ENCODE measurements around the gene EFTUD2. TPM values are rescaled to one million over a fixed set of nuclear protein-coding genes. Genes with fewer than 3 reads are reported as not detected.

EFTUD2 gene
- total and polyA plus RNA-seq, 4 donors, result 19.8 to 84.3 (median 33.3) TPM

DNA sequence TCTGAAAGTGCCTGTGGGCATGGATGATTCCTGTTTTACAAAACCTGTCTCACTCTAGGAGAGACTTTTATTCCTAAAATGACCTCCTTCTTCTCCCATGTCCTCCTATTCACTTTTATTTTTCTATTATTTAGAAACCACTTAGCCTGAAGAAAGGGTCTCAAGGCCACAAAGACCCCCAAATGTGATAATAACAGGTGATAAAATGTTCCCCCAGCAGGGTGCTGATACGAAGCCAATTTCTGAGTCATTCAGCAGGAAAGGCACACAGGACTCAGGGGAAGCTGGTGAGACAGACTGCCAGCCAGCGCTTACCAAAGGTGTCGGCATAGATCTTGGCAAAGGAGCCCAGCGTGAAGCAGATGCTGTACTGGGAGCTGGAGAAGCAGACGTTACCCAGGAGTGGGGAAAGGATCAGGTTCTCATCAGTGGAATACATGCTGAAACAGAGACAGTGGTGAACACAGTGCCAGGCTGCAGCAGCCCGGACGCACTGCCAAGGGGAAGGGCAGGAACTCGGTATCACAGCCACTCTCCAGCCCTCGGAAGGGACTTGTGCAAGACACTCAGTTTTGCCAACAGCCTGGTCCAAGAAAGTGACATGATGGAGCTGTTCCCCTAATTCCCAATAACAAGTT is 27.0 kb downstream of the EFTUD2 start:
- Histone ChIP-seq H3K4me1 (ENCODE audit: control insufficient read depth in 4 of 4, insufficient read depth in 4 of 4, low read length in 3 of 4) (no peaks in the 10 kb centered on the region), H3K27ac (ENCODE audit: low read depth in 1 of 2, low read length in 2 of 2) (no peak overlapping the region), H3K4me3 (ENCODE audit: low read depth in 1 of 3, low read length in 3 of 3) (no peak overlapping the region), H3K9ac (ENCODE audit: low read depth in 1 of 2, low read length in 2 of 2) (no peak overlapping the region), H3K36me3 (ENCODE audit: control insufficient read depth in 4 of 4, insufficient read depth in 3 of 4, low read depth in 1 of 4, low read length in 3 of 4) (peaks cover 13 to 73% (median 51%) of the 10 kb centered on the region in 4 donors), H3K9me3 (ENCODE audit: control insufficient read depth in 4 of 4, low read length in 3 of 4) (no peaks in the 10 kb centered on the region), H3K27me3 (ENCODE audit: control insufficient read depth in 4 of 4, insufficient read depth in 4 of 4, low read length in 3 of 4) (no peaks in the 10 kb centered on the region)
- DNase-seq (ENCODE audit: low spot score), result no peak
- WGBS, result 81% methylated on average over 9 of the region's 9 CpGs
- TF ChIP-seq REST (IDR thresholded peaks at IDR 0.05) (no peak), HNF4A (conservative IDR thresholded peaks at IDR 0.05) (no peak), GABPA (IDR thresholded peaks at IDR 0.05 in 1 of 2, conservative IDR thresholded peaks at IDR 0.05 in 1 of 2) (no peak), JUND (IDR thresholded peaks at IDR 0.05) (no peak), YY1 (IDR thresholded peaks at IDR 0.05) (no peak), EGR1 (IDR thresholded peaks at IDR 0.05; ENCODE audit: low read depth in 2 of 2) (no peak), RXRA (IDR thresholded peaks at IDR 0.05) (no peak), TAF1 (conservative IDR thresholded peaks at IDR 0.05) (no peak), MAX (IDR thresholded peaks at IDR 0.05) (no peak), ZBTB33 (IDR thresholded peaks at IDR 0.05) (no peak), RAD21 (IDR thresholded peaks at IDR 0.05) (no peak), FOXA2 (IDR thresholded peaks at IDR 0.05) (no peak), NR2F2 (IDR thresholded peaks at IDR 0.05) (no peak), HNF4G (IDR thresholded peaks at IDR 0.05) (no peak), SP1 (IDR thresholded peaks at IDR 0.05) (no peak), CTCF (IDR thresholded peaks at IDR 0.05; ENCODE audit: low read depth, low read length, missing input control) (no peak), FOXA1 (IDR thresholded peaks at IDR 0.05) (no peak)
- TF ChIP-seq, protein P1, sequence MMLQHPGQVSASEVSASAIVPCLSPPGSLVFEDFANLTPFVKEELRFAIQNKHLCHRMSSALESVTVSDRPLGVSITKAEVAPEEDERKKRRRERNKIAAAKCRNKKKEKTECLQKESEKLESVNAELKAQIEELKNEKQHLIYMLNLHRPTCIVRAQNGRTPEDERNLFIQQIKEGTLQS (IDR thresholded peaks at IDR 0.05), result no peak

Measured in liver (tissue), 9 donors.